ENCODE data around the gene SOX30.

SOX30 gene

DNA sequence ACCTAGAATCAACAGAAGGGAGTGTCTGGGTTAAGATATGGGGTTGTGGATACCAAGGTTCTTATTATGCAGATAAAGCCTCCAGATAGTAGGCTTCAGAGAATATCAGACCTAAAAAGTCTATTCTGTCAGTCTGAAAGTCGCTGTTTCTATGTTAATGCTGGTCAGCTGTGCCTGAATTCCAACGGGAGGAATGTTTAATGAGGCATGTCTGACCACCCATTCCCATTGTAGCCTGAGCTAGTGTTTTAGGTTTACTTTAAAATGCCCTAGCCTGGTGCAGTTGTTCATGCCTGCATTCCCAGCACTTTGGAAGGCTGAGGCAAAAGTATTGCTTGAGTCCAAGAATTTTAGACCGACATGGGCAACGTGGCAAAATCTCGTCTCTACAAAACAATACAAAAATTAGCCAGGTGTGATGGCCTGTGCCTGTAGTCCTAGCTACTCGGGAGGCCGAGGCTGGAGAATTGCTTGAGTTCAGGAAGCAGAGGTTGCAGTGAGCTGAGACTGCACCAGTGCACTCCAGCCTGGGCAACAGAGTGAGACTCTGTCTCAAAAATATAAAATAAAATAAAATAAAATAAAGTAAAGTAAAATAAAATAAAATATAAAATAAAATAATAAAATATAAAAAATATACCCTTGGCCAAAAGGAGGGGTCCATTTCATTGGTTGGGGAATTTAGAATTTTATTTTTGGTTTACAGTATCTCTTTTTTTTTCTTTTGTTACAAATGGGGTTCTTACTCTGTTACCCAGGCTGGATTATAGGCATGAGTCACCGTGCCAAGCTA, 7.8 kb upstream of the SOX30 start:
- no peak for FAIRE-seq

DNA sequence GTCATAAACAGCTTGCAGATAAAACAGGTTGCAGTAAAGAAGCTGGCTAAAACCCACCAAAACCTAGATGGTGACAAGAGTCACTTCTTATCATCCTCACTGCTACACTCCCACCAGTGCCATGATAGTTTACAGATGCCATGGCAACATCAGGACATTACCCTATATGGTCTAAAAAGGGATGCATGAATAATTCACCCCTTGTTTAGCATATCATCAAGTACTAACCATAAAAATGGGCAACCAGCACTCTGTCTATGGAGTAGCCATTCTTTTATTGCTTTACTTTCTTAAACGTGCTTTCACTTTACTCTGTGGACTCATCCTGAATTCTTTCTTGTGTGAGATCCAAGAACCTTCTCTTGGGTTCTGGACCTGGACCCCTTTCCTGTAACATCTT, 6.7 kb upstream of the SOX30 start:
- FAIRE-seq, result no peak

GRCh38 chr5:157657516-157657915, 5.3 kb upstream of the SOX30 start:
- no peak for FAIRE-seq

- no peak for FAIRE-seq
Observed at GRCh38 chr5:157651623-157652376, 438 bp downstream of the SOX30 start.

GRCh38 chr5:157650991-157651611, 1.1 kb downstream of the SOX30 start:
- FAIRE-seq, result no peak

GRCh38 chr5:157649101-157649500, 3.1 kb downstream of the SOX30 start:
- no peak for FAIRE-seq

- no peak for FAIRE-seq
Observed at GRCh38 chr5:157648275-157648990, 3.8 kb downstream of the SOX30 start.

GRCh38 chr5:157640406-157641066, 11.7 kb downstream of the SOX30 start:
- FAIRE-seq, result no peak

DNA sequence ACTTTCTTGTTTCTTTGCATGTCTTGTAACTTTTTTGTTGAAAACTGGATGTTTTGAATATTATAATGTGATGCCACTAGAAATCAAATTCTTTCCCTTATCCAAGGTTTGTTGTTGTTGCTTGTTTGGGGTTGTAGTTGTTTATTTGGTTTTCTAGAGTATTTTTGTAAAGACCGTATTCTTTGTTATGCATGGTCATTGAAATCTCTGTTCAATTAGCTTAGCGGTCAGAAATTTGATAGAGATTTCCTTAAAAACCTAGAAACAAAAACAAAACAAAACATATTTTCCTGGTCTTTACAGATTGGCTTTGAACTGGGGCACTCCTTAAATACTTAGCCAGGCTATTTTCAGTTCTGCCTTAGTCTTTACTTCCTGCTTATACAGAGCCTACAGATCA, 21.9 kb downstream of the SOX30 start:
- FAIRE-seq, result no peak

DNA sequence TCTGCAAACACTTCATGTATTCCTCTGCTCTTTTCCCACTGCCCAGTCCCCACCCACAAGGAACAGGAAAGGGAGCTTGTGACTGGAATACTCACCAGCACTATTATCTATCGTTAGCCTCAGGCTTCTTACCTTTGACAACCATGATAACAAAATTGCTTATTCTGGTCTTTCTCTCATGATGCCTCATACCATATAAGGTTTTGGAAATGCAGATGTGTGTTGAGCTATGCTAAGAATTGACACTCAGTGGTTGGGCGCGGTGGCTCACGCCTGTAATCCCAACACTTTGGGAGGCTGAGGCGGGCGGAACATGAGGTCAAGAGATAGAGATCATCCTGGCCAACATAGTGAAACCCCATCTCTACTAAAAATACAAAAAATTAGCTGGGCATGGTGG, 25.4 kb downstream of the SOX30 start:
- FAIRE-seq, result no peak

DNA sequence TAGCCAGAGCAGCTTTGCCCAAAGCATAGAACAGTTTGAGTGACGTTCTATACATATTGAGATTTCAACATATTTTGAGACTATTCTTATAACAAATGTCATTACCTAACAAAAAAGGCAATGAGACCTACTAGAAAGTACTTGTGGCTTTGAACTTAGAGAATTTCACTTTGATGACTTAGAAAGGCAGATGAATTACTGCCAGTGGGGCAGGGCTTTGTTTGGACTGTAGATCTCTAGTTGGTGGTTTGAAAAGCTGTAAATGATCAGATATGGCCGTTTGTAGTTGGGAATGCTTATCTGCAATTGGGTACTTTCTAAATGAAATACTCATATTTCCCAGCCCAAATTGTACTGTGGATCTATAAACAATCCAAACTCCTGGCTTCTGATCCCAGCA, 28.1 kb downstream of the SOX30 start:
- no peak for FAIRE-seq

DNA sequence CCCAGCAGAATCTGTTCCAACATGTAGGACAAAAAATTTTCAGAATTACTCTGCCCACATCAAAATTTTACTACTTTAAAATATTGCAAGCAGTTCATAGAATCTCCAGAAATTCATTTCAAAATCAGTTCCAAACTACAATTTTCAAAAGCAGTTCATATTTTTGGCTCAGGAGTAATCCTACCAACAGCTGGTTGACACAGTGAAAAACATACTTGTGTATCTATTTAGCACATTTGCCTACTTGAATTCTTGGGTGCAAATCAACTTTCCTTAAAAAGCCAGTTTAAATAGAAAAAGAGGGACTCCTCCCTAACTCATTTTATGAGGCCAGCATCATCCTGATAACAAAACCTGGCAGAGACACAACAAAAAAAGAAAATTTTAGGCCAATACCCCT, 31.5 kb downstream of the SOX30 start:
- FAIRE-seq, result no peak

GRCh38 chr5:157618191-157618765, 34.0 kb downstream of the SOX30 start:
- no peak for FAIRE-seq

DNA sequence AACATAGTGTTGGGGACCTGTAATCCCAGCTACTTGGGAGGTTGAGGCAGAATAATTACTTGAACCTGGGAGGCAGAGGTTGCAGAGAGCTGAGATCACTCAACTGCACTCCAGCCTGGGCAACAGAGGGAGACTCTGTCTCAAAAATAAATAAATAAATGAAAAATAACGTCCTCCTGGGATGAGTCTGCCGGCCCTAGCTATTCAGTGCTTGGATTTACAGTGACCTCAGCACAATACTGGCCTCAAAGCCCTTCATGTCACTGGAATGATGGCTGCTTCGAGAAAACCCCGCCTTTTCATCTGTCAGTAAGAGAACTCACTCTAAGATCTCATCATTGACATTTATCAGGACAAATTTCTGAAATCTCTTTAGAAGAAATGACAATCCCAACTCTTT, 35.5 kb downstream of the SOX30 start:
- no peak for FAIRE-seq

DNA sequence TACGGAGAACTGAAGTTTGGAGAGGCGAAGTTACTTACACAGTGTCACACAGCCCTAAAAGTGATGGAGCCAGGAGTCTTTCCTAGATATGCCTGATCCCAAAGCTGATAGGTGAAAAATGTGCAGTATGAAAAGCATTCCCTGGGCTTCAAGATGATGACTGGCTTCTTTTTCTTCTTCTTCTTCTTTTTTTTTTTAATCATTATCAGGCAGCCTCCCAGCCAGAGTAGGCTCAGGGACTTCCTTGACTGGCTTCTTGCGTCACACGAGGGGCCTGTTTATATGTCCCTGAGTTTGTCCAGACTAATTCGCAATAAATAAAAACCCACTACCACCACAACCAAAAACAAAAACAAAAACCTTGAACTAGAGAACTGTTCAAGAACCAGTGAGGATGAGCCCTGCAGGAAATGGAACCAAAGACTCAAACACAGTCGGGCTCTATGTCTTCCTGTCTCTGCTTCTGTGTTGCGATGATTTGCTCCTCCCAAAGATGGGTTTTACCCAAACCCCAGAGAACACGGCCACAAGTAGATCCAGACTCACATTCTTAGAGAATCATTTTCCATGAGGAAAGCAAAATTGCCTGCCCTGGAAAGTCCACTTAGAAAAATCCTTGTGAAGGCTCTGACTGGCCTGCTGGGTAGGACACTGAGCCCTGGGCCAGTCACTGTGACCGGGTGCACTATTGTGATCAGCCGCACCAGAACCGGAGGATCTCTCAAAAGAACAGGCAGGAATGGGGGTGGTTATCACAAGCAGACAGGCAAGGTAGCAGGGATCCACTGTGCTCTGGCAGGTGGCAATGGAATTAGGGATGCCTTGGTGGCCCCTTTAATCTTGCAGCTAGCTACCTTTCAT, 38.6 kb downstream of the SOX30 start:
- no peak for FAIRE-seq

DNA sequence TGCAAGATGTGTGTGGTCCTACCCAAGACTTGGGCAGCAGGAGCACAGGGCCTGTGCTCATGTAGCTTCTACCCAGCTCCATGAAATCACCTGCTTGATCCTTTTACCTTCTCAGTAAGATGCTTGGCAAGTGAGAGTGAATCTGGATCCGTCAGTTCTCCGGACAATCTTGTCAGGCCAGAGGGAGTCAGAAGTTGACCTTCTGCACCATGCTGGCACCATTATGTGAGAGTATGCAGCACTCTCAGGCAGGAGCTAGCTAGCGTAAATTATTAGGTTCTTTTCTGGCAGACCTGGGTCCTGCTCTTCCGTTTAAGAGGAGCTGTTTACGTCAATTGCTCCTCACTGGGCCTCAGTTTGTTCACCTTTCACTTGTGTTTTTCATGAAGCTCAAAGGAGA, 39.7 kb downstream of the SOX30 start:
- FAIRE-seq, result no peak

DNA sequence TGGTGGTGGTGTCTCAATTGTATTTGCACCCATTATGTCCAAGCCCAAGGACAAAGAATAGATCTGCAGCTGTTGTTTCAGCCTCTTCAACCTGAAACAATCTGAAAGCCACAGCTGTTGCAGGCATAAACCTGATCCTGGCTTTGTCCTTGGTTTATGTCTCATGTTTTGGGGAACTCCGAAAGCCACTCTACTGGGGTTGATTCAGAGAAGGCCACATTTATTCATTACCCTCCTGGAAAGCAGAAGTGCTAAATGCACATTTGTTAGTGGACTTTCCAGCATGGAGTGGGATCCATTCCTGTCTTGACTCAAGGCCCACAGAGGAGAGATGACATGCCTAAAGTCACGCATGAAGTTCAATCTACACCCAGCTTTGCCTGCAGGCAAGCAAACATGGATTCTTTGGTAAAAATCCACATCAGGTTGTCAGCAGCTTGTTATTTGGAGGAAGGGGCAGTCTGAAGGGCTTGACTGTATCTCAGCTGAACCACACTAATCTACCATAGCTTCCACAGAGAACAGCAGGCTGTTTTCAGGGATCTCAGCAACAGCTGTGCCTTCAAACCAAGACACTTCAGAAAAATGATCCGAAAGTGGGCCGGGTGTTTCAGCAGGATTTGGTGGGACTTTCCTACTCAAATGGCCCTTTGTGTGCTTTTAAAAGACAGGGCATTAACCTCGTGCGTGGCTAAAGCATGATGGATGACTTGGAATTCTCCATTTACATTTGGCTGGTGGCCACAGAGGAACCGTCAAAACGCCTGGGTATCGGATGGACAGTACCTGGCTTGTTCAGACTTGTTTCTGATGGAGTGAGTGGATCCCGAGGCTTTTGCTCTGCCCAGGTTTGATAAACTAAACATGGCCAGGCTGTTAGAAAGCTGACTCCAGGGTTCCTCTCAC, 40.4 kb downstream of the SOX30 start:
- FAIRE-seq, result no peak

DNA sequence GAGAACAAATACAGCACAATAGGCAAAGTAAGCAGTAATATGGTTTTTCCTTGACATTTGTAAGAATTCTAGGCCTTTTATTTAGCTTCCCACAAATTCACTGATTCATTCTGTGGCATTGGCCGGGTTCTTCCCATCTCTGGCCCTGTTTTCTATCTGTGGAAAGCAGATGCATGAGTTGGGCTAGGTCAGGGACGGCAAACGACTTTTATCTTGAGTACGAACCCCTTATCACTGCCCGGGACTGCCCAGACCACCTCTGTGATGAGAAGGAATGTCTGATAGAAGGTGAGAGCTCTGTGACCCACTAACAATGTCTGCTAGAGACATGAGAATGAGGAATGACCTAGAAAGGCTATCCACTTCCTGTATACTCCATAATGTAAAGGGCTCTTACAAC, 41.2 kb downstream of the SOX30 start:
- no peak for FAIRE-seq

DNA sequence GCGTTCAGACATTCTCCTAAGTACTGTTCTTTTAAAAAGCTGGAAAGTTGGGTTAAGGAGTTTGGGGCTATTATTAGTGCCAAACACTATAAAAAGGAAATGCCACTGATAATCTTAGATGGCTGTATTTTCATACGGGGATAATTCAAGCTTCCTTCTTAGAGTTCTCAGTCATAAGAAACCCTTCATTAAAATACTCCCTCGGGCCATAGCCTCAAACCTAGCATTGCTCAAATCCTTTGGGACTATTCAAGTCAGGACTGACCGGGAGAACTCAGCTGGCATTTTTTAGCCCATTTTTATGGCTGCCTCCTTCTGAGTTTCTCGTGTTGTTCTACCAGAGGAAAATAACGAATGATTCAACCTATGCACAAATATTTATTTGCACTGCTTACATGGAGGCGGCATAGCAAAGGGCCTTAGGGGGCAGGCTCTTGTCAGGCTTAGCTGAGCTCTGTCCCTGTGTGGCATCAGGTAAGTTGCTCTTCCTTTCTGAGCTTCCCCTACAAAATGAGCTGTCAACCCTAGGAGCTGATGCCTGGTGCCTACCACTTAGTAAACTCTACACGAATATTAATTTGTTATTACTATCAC, 43.2 kb downstream of the SOX30 start:
- no peak for FAIRE-seq
